Hepatocyte (in vitro differentiated cells): ENCODE results near the gene GUK1.

Experiments
- CTCF ChIP-seq: fragments of 200-600 bp; sonication (generic); IDR thresholded peaks from 2 replicates; pipeline ENCODE4 v1.5.1; 2016; ENCODE audit warnings: antibody characterized with exemption, mild to moderate bottlenecking; ENCODE audit not compliant: poor library complexity
- EZH2 ChIP-seq: fragments of 200-600 bp; sonication (generic); IDR thresholded peaks from 2 replicates; pipeline ENCODE4 v1.6.1; 2016; ENCODE audit warnings: antibody characterized with exemption, mild to moderate bottlenecking, borderline replicate concordance
- EZH2phosphoT487 ChIP-seq: fragments of 200-600 bp; sonication (generic); IDR thresholded peaks from one replicate; pipeline ENCODE4 v1.6.1; 2018; ENCODE audit warnings: antibody characterized with exemption, mild to moderate bottlenecking, low read depth, moderate library complexity; ENCODE audit not compliant: unreplicated experiment, severe bottlenecking

- TF ChIP-seq EZH2, result no peak
- no peak for TF ChIP-seq CTCF
- TF ChIP-seq EZH2phosphoT487, result no peak
These were observed 38.5 kb upstream of the GUK1 start for GRCh38 chr1:228101614-228101993.
